Measurements from ENCODE around the gene TCF15. TPM values are rescaled to one million over a fixed set of nuclear protein-coding genes. Genes with fewer than 3 reads are reported as not detected.

Gene TCF15
- total and polyA plus RNA-seq, 2 of the 13 experiments (the other 11 are each of a cell fraction or from before 2014, with no cell fraction given): not detected

- TF ChIP-seq ZGPAT (CRISPR knock-in tag; IDR thresholded peaks at IDR 0.05): peak; percentile 17; the same call in 1 of the 2 replicates
- TF ChIP-seq KDM3A (CRISPR knock-in tag; IDR thresholded peaks at IDR 0.05; ENCODE audit: low read depth): peak; percentile 43
- TF ChIP-seq SETDB1 (CRISPR knock-in tag; IDR thresholded peaks at IDR 0.05; ENCODE audit: borderline replicate concordance): no peak
- no peak for TF ChIP-seq ZNF646 (CRISPR knock-in tag; IDR thresholded peaks at IDR 0.05)
- no peak for TF ChIP-seq MED1 (CRISPR knock-in tag; IDR thresholded peaks at IDR 0.05)
- TF ChIP-seq ZNF20 (CRISPR knock-in tag; IDR thresholded peaks at IDR 0.05): no peak
- TF ChIP-seq SRF (IDR thresholded peaks at IDR 0.05; ENCODE audit: low read depth, low read length): no peak
- no peak; the same call in 1 of the 2 replicates for TF ChIP-seq ZNF510 (CRISPR knock-in tag; IDR thresholded peaks at IDR 0.05; ENCODE audit: low read depth)
- peak; percentile 15; the same call in 1 of the 2 replicates for TF ChIP-seq ARID4A (CRISPR knock-in tag; IDR thresholded peaks at IDR 0.05; ENCODE audit: borderline replicate concordance)
- no peak for TF ChIP-seq AKNA (CRISPR knock-in tag; IDR thresholded peaks at IDR 0.05; ENCODE audit: borderline replicate concordance)
Observed at GRCh38 chr20:652615-653109, 42.6 kb upstream of the TCF15 start (continued).

Data from HepG2 (cell line).